Psoas muscle (tissue), 8 donors: Measurements from ENCODE around the gene ACVR1B. TPM values are rescaled to one million over a fixed set of nuclear protein-coding genes. Genes with fewer than 3 reads are reported as not detected.

Experiments
- ATAC-seq, 4 donors: fragments of 200-7000 bp; cut with Tn5 transposase; one replicate each; pipeline ENCODE4 v1.9.1; 2020; ENCODE audit warnings: moderate library complexity in 3 of 4, mild to moderate bottlenecking in 2 of 4
- DNase-seq, 2 donors: peaks; one replicate each; pipeline ENCODE4 v3.0.0-alpha.2; 2020
- H3K27ac ChIP-seq: fragments of 200-600 bp; one replicate; pipeline ENCODE4 v1.8.0; 2022
- H3K27me3 ChIP-seq, 3 donors: fragments of 200-600 bp in 1 of 3; one replicate each; pipeline versions ENCODE4 v1.6.1 to v1.8.0; 2013 to 2022; ENCODE audit warnings: low read length in 2 of 3, mild to moderate bottlenecking in 2 of 3, moderate library complexity in 1 of 3; ENCODE audit not compliant: insufficient read depth in 3 of 3
- H3K36me3 ChIP-seq, 2 donors: fragments of 200-600 bp in 1 of 2; one replicate each; pipeline versions ENCODE4 v1.6.1 to v1.8.0; 2013 to 2022; ENCODE audit warnings: low read depth in 1 of 2, mild to moderate bottlenecking in 1 of 2, moderate library complexity in 1 of 2; ENCODE audit not compliant: insufficient read depth in 1 of 2
- H3K4me1 ChIP-seq: fragments of 200-600 bp; one replicate; pipeline ENCODE4 v1.8.0; 2022
- H3K4me3 ChIP-seq: fragments of 200-600 bp; one replicate; pipeline ENCODE4 v1.8.0; 2022; ENCODE audit warnings: mild to moderate bottlenecking
- H3K9me3 ChIP-seq: fragments of 200-600 bp; one replicate; pipeline ENCODE4 v1.8.0; 2022
- CTCF ChIP-seq: fragments of 200-600 bp; IDR thresholded peaks from one replicate; pipeline ENCODE4 v1.8.0; 2022; ENCODE audit warnings: antibody characterized with exemption
- WGBS, 3 donors: extraction: QIAGEN DNeasy Blood & Tissue Kit; methylation state at CpG; one replicate each; pipeline versions ENCODE4 v1.1.6 to v1.1.7; 2013; 5-methylcytosine and 5-hydroxymethylcytosine counted together
- intact Hi-C, 2 donors: fragments of 100-400 bp; cut with DNase I; formaldehyde crosslinking; loops; one replicate each; pipeline versions ENCODE4 v1.11.0 to v1.14.2; 2022
- polyA plus RNA-seq, 3 donors: library from polyadenylated mRNA; stranded (reverse); fragments of 200-250 nt; gene quantifications; one replicate each; pipeline ENCODE4 v1.2.3, GENCODE V29; 2013
- total RNA-seq, 4 donors: library from RNA; stranded (reverse); fragmentation: NEBNext Ultra II Directional in 2 of 4; extraction: Animal tissue kit (Norgen Biotek cat#: 25700) in 2 of 4; gene quantifications; one replicate each; pipeline versions ENCODE4 v1.2.1 to v1.2.4, GENCODE V29; 2021 to 2023
- donor health status: healthy with polysubstance abuse.
- donor health status: DM: no; HTN: no; CAD: no; lungs with moderate emphysema.
- donor health status: Bipolar disorder and iron deficiency.
- donor health status: healthy.
- donor health status: DM: yes; HTN: yes; CAD: no.
- donor health status: DM: no; HTN: no; CAD: no.
- donor health status: DM: no; HTN: no; CAD: no.
- donor health status: DM: yes; HTN: yes; CAD: no.

Gene ACVR1B
- total and polyA plus RNA-seq, 7 donors = 5.8 to 16.6 (median 12.7) TPM

GRCh38 chr12:52007982-52008510 is 56.5 kb downstream of the ACVR1B start:
- no peak for TF ChIP-seq CTCF
- intact Hi-C loops = loop anchor here in 1 of 2 donors (5.0 kb wide), 1 partner anchor 114 kb away; no protein-coding TSS in a partner anchor
- peak in 1 of 2 donors; percentile 35 for DNase-seq
- Histone ChIP-seq H3K27me3 (peaks cover 0 to 24% (median 8%) of the 10 kb centered on the region in 3 donors), H3K4me1 (peaks cover 4% of the 10 kb centered on the region), H3K36me3 (peaks cover 0 to 16% of the 10 kb centered on the region in 2 donors), H3K27ac (peak overlapping the region; percentile 62), H3K4me3 (peak overlapping the region; percentile 75), H3K9me3 (no peaks in the 10 kb centered on the region)
- no peak for ATAC-seq
- 47 to 69% (median 53%) methylated on average over 5 of the region's 5 CpGs for WGBS, 3 donors

GRCh38 chr12:52009081-52009751 is 57.7 kb downstream of the ACVR1B start:
- ATAC-seq (no peak), DNase-seq (peak in 1 of 2 donors; percentile 51)
- Histone ChIP-seq H3K36me3 (peaks cover 0 to 25% of the 10 kb centered on the region in 2 donors), H3K27ac (peak overlapping the region; percentile 50), H3K9me3 (no peaks in the 10 kb centered on the region), H3K4me3 (peak overlapping the region; percentile 75), H3K27me3 (peaks cover 0 to 24% (median 10%) of the 10 kb centered on the region in 3 donors), H3K4me1 (peaks cover 4% of the 10 kb centered on the region)
- WGBS, 3 donors = 70 to 82% (median 78%) methylated on average over 10 of the region's 10 CpGs
- intact Hi-C loops = loop anchor here in 1 of 2 donors (5.0 kb wide), 1 partner anchor 113 kb away; no protein-coding TSS in a partner anchor
- no peak for TF ChIP-seq CTCF

GRCh38 chr12:52010152-52010622 is 58.7 kb downstream of the ACVR1B start:
- peaks cover 0 to 24% (median 10%) of the 10 kb centered on the region in 3 donors for H3K27me3 ChIP-seq
- no peaks in the 10 kb centered on the region for H3K9me3 ChIP-seq
- intact Hi-C loops = no loop called here
- H3K27ac ChIP-seq = peak overlapping the region; percentile 50
- WGBS, 3 donors = 33 to 47% (median 37%) methylated on average over 9 to 11 of the region's 11 CpGs
- TF ChIP-seq CTCF = no peak
- H3K4me1 ChIP-seq = peaks cover 4% of the 10 kb centered on the region
- peak overlapping the region; percentile 75 for H3K4me3 ChIP-seq
- H3K36me3 ChIP-seq = peaks cover 0 to 28% of the 10 kb centered on the region in 2 donors
- peak; percentile 81 to 87 for DNase-seq
- ATAC-seq = peak; percentile 51 to 64 (median 58)

- intact Hi-C loops = no loop called here
- H3K4me1 ChIP-seq = peaks cover 4% of the 10 kb centered on the region
- H3K9me3 ChIP-seq = no peaks in the 10 kb centered on the region
- no peak for TF ChIP-seq CTCF
- 53 to 58% (median 57%) methylated on average over 8 of the region's 8 CpGs for WGBS, 3 donors
- H3K27ac ChIP-seq = peak overlapping the region; percentile 50
- H3K4me3 ChIP-seq = peak overlapping the region; percentile 43
- H3K36me3 ChIP-seq = peaks cover 0 to 28% of the 10 kb centered on the region in 2 donors
- no peak for ATAC-seq
- H3K27me3 ChIP-seq = peaks cover 0 to 17% (median 10%) of the 10 kb centered on the region in 3 donors
- DNase-seq = peak in 1 of 2 donors; percentile 39
These were observed 59.4 kb downstream of the ACVR1B start for GRCh38 chr12:52010692-52011601.
